GM12891 (cell line): Measurements from ENCODE around the gene MAPK8IP1.

Source experiments
- PAX5 ChIP-seq: IDR thresholded peaks from 2 replicates; pipeline ENCODE4 v1.6.1; 2011; ENCODE audit warnings: low read length, moderate library complexity, mild to moderate bottlenecking; ENCODE audit not compliant: insufficient read depth, severe bottlenecking
- POLR2A ChIP-seq: IDR thresholded peaks from 2 replicates; pipeline ENCODE4 v1.6.1; 2011; ENCODE audit warnings: low read depth, low read length, control low read depth
- POLR2AphosphoS5 ChIP-seq: IDR thresholded peaks from 2 replicates; pipeline ENCODE4 v1.6.1; 2011; ENCODE audit warnings: low read depth, low read length, control low read depth
- POU2F2 ChIP-seq: IDR thresholded peaks from 2 replicates; pipeline ENCODE4 v1.6.1; 2011; ENCODE audit warnings: low read depth, mild to moderate bottlenecking, control low read depth, low read length, moderate library complexity
- SPI1 ChIP-seq: IDR thresholded peaks from 2 replicates; pipeline ENCODE4 v1.6.1; 2011; ENCODE audit warnings: low read depth, low read length, control low read depth
- TAF1 ChIP-seq: IDR thresholded peaks from 2 replicates; pipeline ENCODE4 v1.6.1; 2011; ENCODE audit warnings: low read depth, low read length, control low read depth

DNA sequence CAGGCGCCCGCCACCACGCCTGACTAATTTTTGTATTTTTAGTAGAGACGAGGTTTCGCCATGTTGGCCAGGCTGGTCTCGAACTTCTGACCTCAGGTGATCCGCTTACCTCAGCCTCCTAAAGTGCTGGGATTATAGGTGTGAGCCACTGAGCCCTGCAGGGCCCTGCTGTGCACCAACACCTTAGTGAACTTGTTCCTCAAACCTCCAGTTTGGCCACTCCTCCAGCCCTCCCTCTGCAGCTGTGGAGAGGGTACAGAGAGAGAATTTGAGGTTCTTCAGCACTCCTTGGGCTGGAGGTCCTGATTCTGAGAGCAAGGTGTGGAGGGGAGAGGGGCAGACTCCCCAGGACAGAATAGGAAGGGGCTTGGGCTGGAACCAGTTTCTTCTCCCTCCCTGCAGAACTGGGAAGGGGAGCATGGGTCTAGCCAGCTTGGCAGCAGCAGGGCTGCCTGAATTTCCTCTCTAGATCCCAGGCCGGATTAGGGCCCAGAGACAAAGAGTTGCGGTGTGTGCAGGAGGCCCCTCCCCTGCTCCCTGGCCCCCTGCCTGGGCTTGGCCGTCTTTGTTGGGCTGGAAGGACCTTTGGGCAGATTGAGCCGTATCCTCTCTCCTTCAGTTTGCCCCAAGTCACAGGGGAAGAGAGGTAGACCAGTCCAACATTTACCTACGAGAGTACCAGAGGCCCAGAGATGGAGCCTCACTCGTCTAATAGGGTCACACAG, 34.5 kb downstream of the MAPK8IP1 start:
- TF ChIP-seq POLR2A (no peak), POLR2AphosphoS5 (no peak), SPI1 (no peak), TAF1 (no peak), POU2F2 (no peak), PAX5 (no peak)
